ENCODE data around the gene CLCN4. TPM values are rescaled to one million over a fixed set of nuclear protein-coding genes. Genes with fewer than 3 reads are reported as not detected.

The CLCN4 gene
- total and polyA plus RNA-seq, 7 experiments from 2014 or later, result 0.02 to 0.42 (median 0.11) TPM; not detected in 2

GRCh38 chrX:10198254-10198653 lies 41.5 kb downstream of the CLCN4 start:
- no peak for DNase-seq
- H3K36me3 ChIP-seq (ENCODE audit: control insufficient read depth in 2 of 3, insufficient read depth in 3 of 3, low read length in 3 of 3), result no peaks in the 10 kb centered on the region
- Mint-ChIP-seq H3K9me3 (no peaks in the 10 kb centered on the region), H3K27ac (no peak overlapping the region), H3K27me3 (peaks cover 0 to 6% (median 5%) of the 10 kb centered on the region in 5 donors), H3K4me1 (peaks cover 0 to 5% (median 4%) of the 10 kb centered on the region in 7 donors), H3K36me3 (no peaks in the 10 kb centered on the region), H3K4me3 (no peak overlapping the region)
- ChIA-PET CTCF (no interaction called here), POLR2A (no interaction called here)
- no peaks in the 10 kb centered on the region for H3K9me3 ChIP-seq (ENCODE audit: control insufficient read depth in 2 of 3, low read length in 3 of 3)
- no peak overlapping the region for H3K4me3 ChIP-seq (ENCODE audit: low read length)
- no peaks in the 10 kb centered on the region for H3K4me1 ChIP-seq (ENCODE audit: control insufficient read depth in 2 of 2, insufficient read depth in 2 of 2, low read length in 2 of 2)
- ATAC-seq, result peak; percentile 36
- intact Hi-C loops (cut with micrococcal nuclease), result no loop called here
- H3K27ac ChIP-seq (ENCODE audit: low read depth, low read length), result no peak overlapping the region
- H3K27me3 ChIP-seq (ENCODE audit: control insufficient read depth in 2 of 2, insufficient read depth in 2 of 2, low read length in 2 of 2), result no peaks in the 10 kb centered on the region

GRCh38 chrX:10199212-10199611 lies 42.4 kb downstream of the CLCN4 start:
- H3K4me3 ChIP-seq (ENCODE audit: low read length), result no peak overlapping the region
- no peaks in the 10 kb centered on the region for H3K9me3 ChIP-seq (ENCODE audit: control insufficient read depth in 2 of 3, low read length in 3 of 3)
- Mint-ChIP-seq H3K4me1 (peaks cover 0 to 5% (median 4%) of the 10 kb centered on the region in 7 donors), H3K4me3 (no peak overlapping the region), H3K9me3 (no peaks in the 10 kb centered on the region), H3K27ac (peak overlapping the region in 1 of 9 donors; percentile 0), H3K36me3 (no peaks in the 10 kb centered on the region), H3K27me3 (peaks cover 0 to 6% (median 5%) of the 10 kb centered on the region in 5 donors)
- no peak overlapping the region for H3K27ac ChIP-seq (ENCODE audit: low read depth, low read length)
- ATAC-seq, result peak; percentile 88
- H3K27me3 ChIP-seq (ENCODE audit: control insufficient read depth in 2 of 2, insufficient read depth in 2 of 2, low read length in 2 of 2), result no peaks in the 10 kb centered on the region
- H3K36me3 ChIP-seq (ENCODE audit: control insufficient read depth in 2 of 3, insufficient read depth in 3 of 3, low read length in 3 of 3), result no peaks in the 10 kb centered on the region
- intact Hi-C loops (cut with micrococcal nuclease), result no loop called here
- no peaks in the 10 kb centered on the region for H3K4me1 ChIP-seq (ENCODE audit: control insufficient read depth in 2 of 2, insufficient read depth in 2 of 2, low read length in 2 of 2)
- ChIA-PET POLR2A (no interaction called here), CTCF (no interaction called here)
- DNase-seq, result no peak

- no peaks in the 10 kb centered on the region for H3K9me3 ChIP-seq (ENCODE audit: control insufficient read depth in 2 of 3, low read length in 3 of 3)
- Mint-ChIP-seq H3K4me3 (no peak overlapping the region), H3K9me3 (no peaks in the 10 kb centered on the region), H3K27me3 (peaks cover 0 to 6% (median 5%) of the 10 kb centered on the region in 5 donors), H3K4me1 (peaks cover 0 to 5% (median 4%) of the 10 kb centered on the region in 7 donors), H3K27ac (no peak overlapping the region), H3K36me3 (no peaks in the 10 kb centered on the region)
- intact Hi-C loops (cut with micrococcal nuclease), result no loop called here
- H3K4me1 ChIP-seq (ENCODE audit: control insufficient read depth in 2 of 2, insufficient read depth in 2 of 2, low read length in 2 of 2), result no peaks in the 10 kb centered on the region
- no peak overlapping the region for H3K27ac ChIP-seq (ENCODE audit: low read depth, low read length)
- no peak for DNase-seq
- no peaks in the 10 kb centered on the region for H3K36me3 ChIP-seq (ENCODE audit: control insufficient read depth in 2 of 3, insufficient read depth in 3 of 3, low read length in 3 of 3)
- ChIA-PET POLR2A (no interaction called here), CTCF (no interaction called here)
- no peak overlapping the region for H3K4me3 ChIP-seq (ENCODE audit: low read length)
- ATAC-seq, result no peak
- no peaks in the 10 kb centered on the region for H3K27me3 ChIP-seq (ENCODE audit: control insufficient read depth in 2 of 2, insufficient read depth in 2 of 2, low read length in 2 of 2)
Observed at GRCh38 chrX:10203617-10204016, 46.8 kb downstream of the CLCN4 start.

GRCh38 chrX:10206317-10206716 lies 49.5 kb downstream of the CLCN4 start:
- H3K36me3 ChIP-seq (ENCODE audit: control insufficient read depth in 2 of 3, insufficient read depth in 3 of 3, low read length in 3 of 3), result no peaks in the 10 kb centered on the region
- no peaks in the 10 kb centered on the region for H3K9me3 ChIP-seq (ENCODE audit: control insufficient read depth in 2 of 3, low read length in 3 of 3)
- no peaks in the 10 kb centered on the region for H3K27me3 ChIP-seq (ENCODE audit: control insufficient read depth in 2 of 2, insufficient read depth in 2 of 2, low read length in 2 of 2)
- no peak overlapping the region for H3K27ac Mint-ChIP-seq
- ChIA-PET CTCF (no interaction called here), POLR2A (no interaction called here)
- no peaks in the 10 kb centered on the region for H3K36me3 Mint-ChIP-seq
- no peak overlapping the region for H3K27ac ChIP-seq (ENCODE audit: low read depth, low read length)
- H3K9me3 Mint-ChIP-seq, result peaks cover 0 to 2% (median 0%) of the 10 kb centered on the region in 11 donors
- no peak for DNase-seq
- H3K4me1 ChIP-seq (ENCODE audit: control insufficient read depth in 2 of 2, insufficient read depth in 2 of 2, low read length in 2 of 2), result no peaks in the 10 kb centered on the region
- no peak overlapping the region for H3K4me3 Mint-ChIP-seq
- no peak overlapping the region for H3K4me3 ChIP-seq (ENCODE audit: low read length)
- H3K27me3 Mint-ChIP-seq, result peaks cover 0 to 3% (median 0%) of the 10 kb centered on the region in 5 donors
- intact Hi-C loops (cut with micrococcal nuclease), result no loop called here
- peaks cover 0 to 1% (median 0%) of the 10 kb centered on the region in 7 donors for H3K4me1 Mint-ChIP-seq
- no peak for ATAC-seq

- H3K4me3 ChIP-seq (ENCODE audit: low read length), result no peak overlapping the region
- Mint-ChIP-seq H3K9me3 (peaks cover 0 to 2% (median 0%) of the 10 kb centered on the region in 11 donors), H3K36me3 (no peaks in the 10 kb centered on the region), H3K4me1 (peaks cover 0 to 1% (median 0%) of the 10 kb centered on the region in 7 donors), H3K27ac (no peak overlapping the region), H3K4me3 (no peak overlapping the region), H3K27me3 (peaks cover 0 to 3% (median 0%) of the 10 kb centered on the region in 5 donors)
- POLR2A ChIA-PET, result no interaction called here
- CTCF ChIA-PET, result no interaction called here
- no peaks in the 10 kb centered on the region for H3K27me3 ChIP-seq (ENCODE audit: control insufficient read depth in 2 of 2, insufficient read depth in 2 of 2, low read length in 2 of 2)
- no peaks in the 10 kb centered on the region for H3K4me1 ChIP-seq (ENCODE audit: control insufficient read depth in 2 of 2, insufficient read depth in 2 of 2, low read length in 2 of 2)
- intact Hi-C loops (cut with micrococcal nuclease), result no loop called here
- H3K36me3 ChIP-seq (ENCODE audit: control insufficient read depth in 2 of 3, insufficient read depth in 3 of 3, low read length in 3 of 3), result no peaks in the 10 kb centered on the region
- no peak overlapping the region for H3K27ac ChIP-seq (ENCODE audit: low read depth, low read length)
- no peak for ATAC-seq
- no peak for DNase-seq
- H3K9me3 ChIP-seq (ENCODE audit: control insufficient read depth in 2 of 3, low read length in 3 of 3), result no peaks in the 10 kb centered on the region
Observed at GRCh38 chrX:10208281-10208856, 51.6 kb downstream of the CLCN4 start.

- intact Hi-C loops (cut with micrococcal nuclease), result no loop called here
- Histone ChIP-seq H3K36me3 (ENCODE audit: control insufficient read depth in 2 of 3, insufficient read depth in 3 of 3, low read length in 3 of 3) (no peaks in the 10 kb centered on the region), H3K27me3 (ENCODE audit: control insufficient read depth in 2 of 2, insufficient read depth in 2 of 2, low read length in 2 of 2) (no peaks in the 10 kb centered on the region), H3K9me3 (ENCODE audit: control insufficient read depth in 2 of 3, low read length in 3 of 3) (no peaks in the 10 kb centered on the region), H3K4me1 (ENCODE audit: control insufficient read depth in 2 of 2, insufficient read depth in 2 of 2, low read length in 2 of 2) (no peaks in the 10 kb centered on the region), H3K4me3 (ENCODE audit: low read length) (no peak overlapping the region), H3K27ac (ENCODE audit: low read depth, low read length) (no peak overlapping the region)
- ATAC-seq, result no peak
- H3K4me3 Mint-ChIP-seq, result no peak overlapping the region
- H3K9me3 Mint-ChIP-seq, result peaks cover 0 to 2% (median 0%) of the 10 kb centered on the region in 11 donors
- peaks cover 0 to 1% (median 0%) of the 10 kb centered on the region in 7 donors for H3K4me1 Mint-ChIP-seq
- no peak for DNase-seq
- POLR2A ChIA-PET, result no interaction called here
- H3K27ac Mint-ChIP-seq, result no peak overlapping the region
- CTCF ChIA-PET, result no interaction called here
- no peaks in the 10 kb centered on the region for H3K36me3 Mint-ChIP-seq
- peaks cover 0 to 3% (median 0%) of the 10 kb centered on the region in 5 donors for H3K27me3 Mint-ChIP-seq
Observed at GRCh38 chrX:10208953-10209352, 52.2 kb downstream of the CLCN4 start.

GRCh38 chrX:10212395-10212794 lies 55.6 kb downstream of the CLCN4 start:
- DNase-seq (no peak), ATAC-seq (no peak)
- no peaks in the 10 kb centered on the region for H3K4me1 Mint-ChIP-seq
- H3K27me3 Mint-ChIP-seq, result peaks cover 0 to 3% (median 0%) of the 10 kb centered on the region in 5 donors
- intact Hi-C loops (cut with micrococcal nuclease), result no loop called here
- no peaks in the 10 kb centered on the region for H3K36me3 ChIP-seq (ENCODE audit: control insufficient read depth in 2 of 3, insufficient read depth in 3 of 3, low read length in 3 of 3)
- POLR2A ChIA-PET, result no interaction called here
- no peaks in the 10 kb centered on the region for H3K9me3 ChIP-seq (ENCODE audit: control insufficient read depth in 2 of 3, low read length in 3 of 3)
- no peak overlapping the region for H3K4me3 ChIP-seq (ENCODE audit: low read length)
- H3K4me1 ChIP-seq (ENCODE audit: control insufficient read depth in 2 of 2, insufficient read depth in 2 of 2, low read length in 2 of 2), result no peaks in the 10 kb centered on the region
- peaks cover 0 to 2% (median 0%) of the 10 kb centered on the region in 11 donors for H3K9me3 Mint-ChIP-seq
- no peak overlapping the region for H3K27ac ChIP-seq (ENCODE audit: low read depth, low read length)
- H3K36me3 Mint-ChIP-seq, result no peaks in the 10 kb centered on the region
- H3K4me3 Mint-ChIP-seq, result no peak overlapping the region
- CTCF ChIA-PET, result no interaction called here
- no peak overlapping the region for H3K27ac Mint-ChIP-seq
- H3K27me3 ChIP-seq (ENCODE audit: control insufficient read depth in 2 of 2, insufficient read depth in 2 of 2, low read length in 2 of 2), result no peaks in the 10 kb centered on the region
